Measurements from ENCODE around the gene APCDD1. TPM values are rescaled to one million over a fixed set of nuclear protein-coding genes. Genes with fewer than 3 reads are reported as not detected.
A peak's percentile ranks its signal among the peaks of the same experiment; 100 is the strongest.

Gene APCDD1
- 0.25 TPM in 1 of 2 replicates, not detected in the other for total RNA-seq

GRCh38 chr18:10453806-10454680, at the start of gene APCDD1:
APCDD1 (plus strand) TSS chr18:10454635; CDS start chr18:10454982, 347 bp downstream.
- peak in 1 of 2 donors; percentile 11 for DNase-seq (ENCODE audit: low read depth in 2 of 2)

- DNase-seq (ENCODE audit: low read depth in 2 of 2), result no peak
These were observed 49.4 kb upstream of the APCDD1 start for GRCh38 chr18:10405014-10405493.

- peak in 1 of 2 donors; percentile 9 for DNase-seq (ENCODE audit: low read depth in 2 of 2)
These were observed 48.4 kb upstream of the APCDD1 start for GRCh38 chr18:10405816-10406663.

- DNase-seq (ENCODE audit: low read depth in 2 of 2), result no peak
These were observed 46.3 kb upstream of the APCDD1 start for GRCh38 chr18:10408131-10408530.

- no peak for DNase-seq (ENCODE audit: low read depth in 2 of 2)
These were observed 45.4 kb upstream of the APCDD1 start for GRCh38 chr18:10409041-10409440.

- no peak for DNase-seq (ENCODE audit: low read depth in 2 of 2)
These were observed 43.7 kb upstream of the APCDD1 start for GRCh38 chr18:10410472-10411308.

GRCh38 chr18:10412933-10413332, 41.5 kb upstream of the APCDD1 start:
- DNase-seq (ENCODE audit: low read depth in 2 of 2), result no peak

- no peak for DNase-seq (ENCODE audit: low read depth in 2 of 2)
These were observed 40.7 kb upstream of the APCDD1 start for GRCh38 chr18:10413722-10414121.

- no peak for DNase-seq (ENCODE audit: low read depth in 2 of 2)
These were observed 40.1 kb upstream of the APCDD1 start for GRCh38 chr18:10414293-10414842.

GRCh38 chr18:10416065-10416464, 38.4 kb upstream of the APCDD1 start:
- no peak for DNase-seq (ENCODE audit: low read depth in 2 of 2)

- no peak for DNase-seq (ENCODE audit: low read depth in 2 of 2)
These were observed 37.2 kb upstream of the APCDD1 start for GRCh38 chr18:10417191-10417590.

- no peak for DNase-seq (ENCODE audit: low read depth in 2 of 2)
These were observed 36.8 kb upstream of the APCDD1 start for GRCh38 chr18:10417664-10418063.

- DNase-seq (ENCODE audit: low read depth in 2 of 2), result no peak
These were observed 35.6 kb upstream of the APCDD1 start for GRCh38 chr18:10418836-10419235.

GRCh38 chr18:10419420-10420103, 34.9 kb upstream of the APCDD1 start:
- no peak for DNase-seq (ENCODE audit: low read depth in 2 of 2)

- DNase-seq (ENCODE audit: low read depth in 2 of 2), result no peak
These were observed 33.7 kb upstream of the APCDD1 start for GRCh38 chr18:10420561-10421352.

GRCh38 chr18:10421859-10422258, 32.6 kb upstream of the APCDD1 start:
- DNase-seq (ENCODE audit: low read depth in 2 of 2), result no peak

- DNase-seq (ENCODE audit: low read depth in 2 of 2), result no peak
These were observed 31.7 kb upstream of the APCDD1 start for GRCh38 chr18:10422731-10423130.

GRCh38 chr18:10424585-10425307, 29.7 kb upstream of the APCDD1 start:
- DNase-seq (ENCODE audit: low read depth in 2 of 2), result no peak

GRCh38 chr18:10430677-10431076, 23.8 kb upstream of the APCDD1 start:
- DNase-seq (ENCODE audit: low read depth in 2 of 2), result no peak

All from dermis microvascular lymphatic vessel endothelial cell (primary cell).